Activated CD4-positive, CD25-positive, alpha-beta regulatory T cell treated with anti-CD3 and anti-CD28 coated beads, Interleukin-2, amount 50 U/mL, for 16 hours (primary cell): ENCODE results near the gene SPRYD3.
A peak's percentile ranks its signal among the peaks of the same experiment; 100 is the strongest.

Experiments
- DNase-seq: peaks from one replicate; pipeline ENCODE4 v3.0.0-alpha.2; 2020; ENCODE audit warnings: low read depth, low spot score

SPRYD3 gene

DNA sequence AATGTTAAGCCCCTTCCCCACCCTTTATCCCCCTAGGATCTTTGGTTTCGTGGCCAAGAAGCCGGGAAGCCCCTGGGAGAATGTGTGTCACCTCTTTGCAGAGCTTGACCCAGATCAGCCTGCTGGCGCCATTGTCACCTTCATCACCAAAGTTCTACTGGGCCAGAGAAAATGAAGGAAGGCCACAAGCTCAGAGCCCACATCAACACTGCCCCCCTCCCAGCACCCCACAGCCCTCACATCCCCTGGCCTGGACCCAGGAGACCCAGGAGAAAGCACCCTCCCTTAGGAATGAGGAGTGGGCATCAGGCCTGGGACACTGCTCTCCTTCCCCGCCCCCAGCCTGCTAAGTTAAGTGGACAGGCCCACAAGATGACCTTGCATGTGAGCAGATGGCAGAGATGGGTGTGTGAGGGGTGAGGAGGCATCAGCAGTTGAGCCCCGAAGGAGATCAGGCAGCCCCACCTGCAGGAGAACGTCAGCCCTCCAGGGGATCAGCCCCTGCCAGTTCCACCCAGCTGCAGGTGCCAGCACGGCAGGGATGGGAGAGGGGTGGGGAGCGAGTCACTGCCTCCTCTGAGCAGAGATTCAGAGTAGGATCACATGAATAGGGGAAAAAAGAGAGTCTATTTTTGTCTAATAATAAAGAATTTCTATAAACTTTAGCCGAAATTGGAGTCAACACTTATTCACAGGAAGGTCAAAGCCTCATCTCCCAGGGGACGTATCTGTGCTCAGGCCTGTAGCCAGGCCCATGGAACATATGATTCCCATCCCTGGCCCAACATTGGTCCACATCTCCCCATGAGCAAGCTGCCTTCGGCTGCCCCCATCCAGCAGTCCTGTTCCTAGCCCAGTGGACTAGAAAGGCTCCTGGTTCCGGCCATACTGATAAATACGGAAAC, 15.2 kb downstream of the SPRYD3 start:
- DNase-seq: no peak

- DNase-seq: no peak
These were observed 16.0 kb downstream of the SPRYD3 start for GRCh38 chr12:53062977-53063707.

DNA sequence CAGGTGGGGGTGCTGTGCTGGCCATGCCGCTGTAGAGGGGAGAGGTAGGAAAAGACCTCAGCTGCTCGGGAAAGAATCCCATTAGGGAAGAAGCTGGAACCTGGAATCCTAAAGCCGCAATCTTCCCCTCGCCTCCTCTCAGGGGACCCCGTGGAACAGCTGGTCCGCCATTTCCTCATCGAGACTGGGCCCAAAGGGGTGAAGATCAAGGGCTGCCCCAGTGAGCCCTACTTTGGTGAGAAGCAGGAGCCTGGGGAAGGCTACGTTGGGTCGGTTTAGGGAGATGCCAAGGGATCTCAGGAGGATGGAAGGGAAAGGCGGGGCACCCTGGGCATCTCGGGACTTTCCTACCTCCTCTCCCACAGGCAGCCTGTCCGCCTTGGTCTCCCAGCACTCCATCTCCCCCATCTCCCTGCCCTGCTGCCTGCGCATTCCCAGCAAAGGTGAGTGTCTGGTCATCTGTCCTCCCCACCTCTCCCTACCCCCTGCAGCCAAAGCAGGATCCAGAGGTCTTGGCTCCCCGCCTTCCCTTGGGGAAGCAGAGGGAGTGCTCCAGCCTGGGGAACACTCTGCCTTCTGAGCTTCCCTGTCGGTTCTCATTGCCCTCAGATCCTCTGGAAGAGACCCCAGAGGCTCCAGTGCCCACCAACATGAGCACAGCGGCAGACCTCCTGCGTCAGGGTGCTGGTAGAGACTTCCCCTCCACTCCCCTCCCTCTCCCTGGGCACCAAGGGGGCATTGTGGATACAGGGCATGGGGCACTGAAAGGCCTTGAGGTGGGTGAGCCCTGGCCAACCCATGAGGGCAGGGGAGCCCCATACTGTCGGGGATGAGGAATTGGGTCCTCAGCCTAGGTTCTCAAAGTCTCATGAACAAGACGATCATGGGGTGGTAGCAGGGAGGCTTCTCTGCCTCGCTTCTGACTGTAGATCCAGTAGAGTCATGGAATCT, 16.9 kb downstream of the SPRYD3 start:
- DNase-seq: no peak

- DNase-seq: no peak
These were observed 17.7 kb downstream of the SPRYD3 start for GRCh38 chr12:53061404-53062010.

- no peak for DNase-seq
These were observed 18.4 kb downstream of the SPRYD3 start for GRCh38 chr12:53060721-53061276.

DNA sequence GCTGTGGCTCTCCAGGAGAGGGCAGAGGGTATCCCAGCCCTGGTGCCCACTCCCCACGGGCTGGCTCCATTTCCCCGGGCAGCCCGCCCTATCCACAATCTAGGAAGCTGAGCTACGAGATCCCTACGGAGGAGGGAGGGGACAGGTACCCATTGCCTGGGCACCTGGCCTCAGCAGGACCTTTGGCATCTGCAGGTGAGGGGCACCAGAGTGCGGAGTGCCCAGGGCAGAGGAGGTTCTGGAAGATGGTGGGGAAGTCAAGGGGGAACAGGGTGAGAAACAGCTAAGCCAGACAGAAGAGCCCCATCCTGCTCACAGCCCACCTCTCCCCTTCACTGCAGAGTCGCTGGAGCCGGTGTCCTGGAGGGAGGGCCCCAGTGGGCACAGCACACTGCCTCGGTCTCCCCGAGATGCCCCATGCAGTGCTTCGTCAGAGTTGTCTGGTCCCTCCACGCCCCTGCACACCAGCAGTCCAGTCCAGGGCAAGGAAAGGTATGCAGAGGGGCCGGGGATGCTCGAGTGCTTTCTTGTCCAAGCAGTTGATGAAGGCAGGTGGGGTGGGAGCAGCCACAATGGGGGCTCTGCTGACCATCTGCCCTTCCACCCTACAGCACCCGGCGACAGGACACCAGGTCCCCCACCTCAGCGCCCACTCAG, 19.0 kb downstream of the SPRYD3 start:
- DNase-seq: no peak

GRCh38 chr12:53059434-53060063, 19.6 kb downstream of the SPRYD3 start:
- DNase-seq: no peak

- no peak for DNase-seq
These were observed 20.3 kb downstream of the SPRYD3 start for GRCh38 chr12:53058674-53059433.

- no peak for DNase-seq
These were observed 21.2 kb downstream of the SPRYD3 start for GRCh38 chr12:53057816-53058500.

GRCh38 chr12:53056901-53057300, 22.3 kb downstream of the SPRYD3 start:
- no peak for DNase-seq

DNA sequence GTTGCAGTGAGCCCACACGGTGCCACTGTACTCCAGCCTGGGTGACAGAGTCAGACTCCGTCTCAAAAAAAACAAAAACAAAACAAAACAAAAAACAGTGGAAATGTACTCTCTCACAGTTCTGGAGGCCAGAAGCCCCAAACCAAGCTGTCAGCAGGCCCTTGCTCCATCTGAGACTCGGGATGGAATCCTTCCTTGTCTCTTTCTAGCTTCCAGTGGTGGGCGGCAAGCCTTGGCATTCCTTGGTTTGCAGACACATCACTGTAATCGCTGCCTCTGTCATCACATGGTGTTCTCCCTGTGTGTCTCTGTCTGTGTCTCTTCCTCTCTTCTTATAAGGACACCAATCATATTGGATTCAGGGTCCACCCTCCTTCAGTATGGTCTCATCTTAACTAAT, 22.9 kb downstream of the SPRYD3 start:
- no peak for DNase-seq

GRCh38 chr12:53055471-53056266, 23.5 kb downstream of the SPRYD3 start:
- DNase-seq: no peak

DNA sequence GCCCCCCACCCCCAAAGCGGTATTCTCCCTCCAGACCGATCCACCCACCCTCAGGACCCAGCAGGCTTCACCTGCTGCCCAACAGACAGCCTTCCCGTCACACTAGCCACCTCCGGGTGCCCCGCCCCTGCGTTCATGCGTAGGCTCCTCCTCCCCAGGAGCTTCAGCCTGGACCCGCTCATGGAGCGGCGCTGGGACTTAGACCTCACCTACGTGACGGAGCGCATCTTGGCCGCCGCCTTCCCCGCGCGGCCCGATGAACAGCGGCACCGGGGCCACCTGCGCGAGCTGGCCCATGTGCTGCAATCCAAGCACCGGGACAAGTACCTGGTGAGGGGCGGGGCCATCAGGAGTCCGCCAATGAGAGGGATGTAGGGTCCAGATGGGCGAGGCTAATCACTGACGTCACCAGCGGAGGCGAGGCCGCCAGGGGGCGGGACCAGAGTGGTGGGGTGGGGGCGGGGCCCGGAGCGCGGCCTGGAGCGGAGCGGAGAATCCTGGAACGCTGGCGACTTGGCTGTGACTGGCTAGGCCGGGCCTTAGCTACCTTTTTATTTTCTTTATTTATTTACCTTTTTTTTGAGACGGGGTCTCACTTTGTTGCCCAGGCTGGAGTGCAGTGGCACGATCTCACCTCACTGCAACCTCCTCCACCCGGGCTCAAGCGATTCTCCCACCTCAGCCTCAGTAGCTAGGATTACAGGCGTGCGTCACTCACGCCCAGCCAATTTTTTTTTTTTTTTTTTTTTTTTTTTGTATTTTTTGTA, 24.9 kb downstream of the SPRYD3 start:
- peak; percentile 85 for DNase-seq

DNA sequence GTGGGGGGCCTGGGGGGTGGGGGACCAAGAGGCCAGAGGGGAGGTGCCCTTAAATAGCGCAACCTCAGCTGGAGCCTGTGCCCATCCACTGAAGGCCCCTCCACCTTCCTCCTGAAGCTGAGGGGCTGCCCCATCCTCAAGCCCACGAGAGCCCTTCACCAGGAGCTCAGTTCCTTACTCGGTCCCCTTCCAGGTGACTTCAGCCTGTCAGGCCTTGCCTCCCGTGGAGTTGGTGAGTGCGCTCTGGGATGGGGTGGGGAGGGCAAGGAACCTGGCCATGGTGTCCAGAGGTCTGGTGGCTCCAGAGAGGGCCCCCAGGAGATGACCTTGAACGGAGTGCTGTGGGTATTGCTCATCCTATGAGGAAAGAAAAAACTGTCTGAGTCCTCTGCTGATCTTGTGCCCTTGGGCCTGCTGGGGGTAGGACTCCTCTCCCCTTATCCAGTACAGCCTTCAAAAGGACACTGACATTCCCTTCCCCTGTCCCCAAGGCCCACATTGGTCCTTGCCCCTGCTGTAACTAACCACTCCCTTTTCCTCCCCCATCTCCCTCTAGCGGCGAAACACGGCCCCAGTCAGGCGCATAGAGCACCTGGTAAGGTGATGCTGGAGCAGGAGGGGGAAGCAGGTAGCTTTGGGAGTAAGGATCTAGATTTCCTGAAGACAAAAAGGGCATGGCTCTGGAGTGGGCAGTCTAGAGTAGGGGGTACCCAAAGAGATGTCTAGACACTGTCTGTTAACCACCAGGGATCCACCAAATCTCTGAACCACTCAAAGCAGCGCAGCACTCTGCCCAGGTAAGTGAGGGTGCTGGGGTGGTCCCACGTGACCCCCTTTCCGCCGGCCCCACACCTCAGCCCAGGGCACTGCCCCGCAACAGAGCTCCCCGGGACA, 25.7 kb downstream of the SPRYD3 start:
- peak; percentile 36 for DNase-seq

DNA sequence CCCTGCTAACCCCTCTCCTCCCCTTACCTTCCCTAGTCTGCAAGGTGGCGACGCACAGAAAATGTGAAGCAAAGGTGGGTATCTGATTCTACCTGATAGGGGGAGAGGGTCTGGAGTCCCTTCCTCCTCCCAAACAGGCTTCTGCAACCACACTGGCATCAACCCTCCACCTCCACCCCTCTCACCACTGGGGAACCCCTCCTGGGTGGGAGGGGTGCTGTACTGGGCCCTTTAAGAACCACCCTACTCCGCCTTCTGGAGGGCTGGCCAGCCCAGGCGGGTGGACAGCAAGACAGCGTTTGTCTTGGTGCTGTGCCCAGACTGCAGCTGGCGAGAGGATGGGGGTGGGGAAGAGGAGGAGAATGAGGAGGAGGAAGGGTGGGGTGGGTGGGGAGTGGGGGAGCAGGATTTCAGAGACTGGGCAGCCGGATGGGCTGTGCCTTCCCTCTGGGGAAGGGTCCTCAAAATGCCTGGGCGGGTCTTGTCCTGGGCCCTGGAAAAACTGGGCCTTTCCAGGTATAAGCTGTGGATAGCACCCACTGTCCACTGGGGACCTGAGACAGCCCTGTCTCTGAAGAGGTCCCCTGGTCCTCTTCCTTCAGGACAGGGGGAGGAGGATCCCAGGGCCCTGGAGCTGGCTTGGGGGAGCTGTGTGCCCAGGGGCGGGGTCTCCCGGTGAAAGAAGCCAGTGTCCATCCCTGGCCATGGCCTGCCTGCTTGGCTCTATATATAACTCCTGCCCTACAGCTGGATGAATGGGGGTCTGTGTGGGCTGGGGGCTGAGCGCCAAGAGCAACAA, 26.6 kb downstream of the SPRYD3 start:
- DNase-seq: no peak
